ENCODE measurements around the gene TSSC4. TPM values are rescaled to one million over a fixed set of nuclear protein-coding genes. Genes with fewer than 3 reads are reported as not detected.

TSSC4 gene
- total and polyA plus RNA-seq, 9 of the 15 experiments (the other 6 are each of a cell fraction or from before 2014, with no cell fraction given): 0.41 to 54.2 (median 11.0) TPM

DNA sequence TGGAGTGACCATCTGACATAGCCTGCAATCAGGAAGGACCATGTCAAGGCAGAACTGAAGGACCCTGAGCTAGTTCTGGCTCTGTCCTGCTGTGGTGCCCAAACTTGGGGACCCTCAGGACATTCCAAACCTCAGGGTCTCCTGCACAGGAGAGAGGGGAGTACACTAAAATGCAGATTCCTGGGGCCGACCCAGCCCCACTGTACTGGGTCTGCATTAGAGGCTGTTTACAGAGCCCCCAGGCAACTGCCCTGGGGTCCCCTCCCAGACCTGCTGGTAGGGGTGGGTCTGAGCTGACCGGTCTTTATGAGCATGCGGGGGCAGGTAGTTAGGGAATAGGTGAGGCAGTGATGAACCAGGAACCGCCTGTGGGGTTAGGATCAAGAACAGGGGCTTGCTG, 37.0 kb downstream of the TSSC4 start:
- H2AFZ ChIP-seq (ENCODE audit: low read depth, low read length): no peak overlapping the region
- ChIA-PET POLR2A (interaction anchor here (1.0 kb wide), 1 partner anchor 245 kb away, joined by 4 read pairs; no protein-coding TSS in a partner anchor), CTCF (ENCODE audit: low intra/inter-chr PET ratio) (no interaction called here)
- intact Hi-C loops (cut with micrococcal nuclease): no loop called here
- H3K9me1 ChIP-seq (ENCODE audit: control insufficient read depth, insufficient read depth, low read length): peaks cover 2% of the 10 kb centered on the region
- no peaks in the 10 kb centered on the region for H3K9me3 ChIP-seq (replicated peaks; ENCODE audit: control insufficient read depth, insufficient read depth, low read depth, low read length)
- no peak overlapping the region for H3K27ac ChIP-seq (ENCODE audit: extremely low read depth, low read depth, low read length)
- no peak overlapping the region for H3K9ac ChIP-seq (ENCODE audit: insufficient read depth in 1 of 2, low read depth in 2 of 2, low read length in 2 of 2)
- ATAC-seq (no peak), FAIRE-seq (no peak), DNase-seq (ENCODE audit: extremely low read depth in 1 of 4, low spot score in 3 of 4) (no peak)
- no peaks in the 10 kb centered on the region for H3K79me2 ChIP-seq (ENCODE audit: control insufficient read depth, insufficient read depth, low read length)
- no peak overlapping the region for H3K4me2 ChIP-seq (ENCODE audit: insufficient read depth, low read length)
- no TSS peak for BruUV-seq (replicated peaks)
- in situ Hi-C loops (cut with MboI): no loop called here
- 0% methylated on average over 4 of the region's 4 CpGs for WGBS (ENCODE audit: insufficient coverage, low coverage, missing lambda C conversion rate)
- no peak overlapping the region for H3K4me3 ChIP-seq
- H3K36me3 ChIP-seq (ENCODE audit: control insufficient read depth, insufficient read depth, low read length): no peaks in the 10 kb centered on the region
- no peaks in the 10 kb centered on the region; a peak in 1 of 5 replicates for H3K4me1 ChIP-seq (replicated peaks in 1 of 2; ENCODE audit: control insufficient read depth in 2 of 2, insufficient read depth in 2 of 2, low read length in 2 of 2)
- peaks cover 4% of the 10 kb centered on the region; the same call in 1 of the 2 replicates for H4K20me1 ChIP-seq (replicated peaks; ENCODE audit: control insufficient read depth, insufficient read depth, low read length)
- peaks cover 2 to 46% of the 10 kb centered on the region in 2 experiments; a peak in 4 of 5 replicates for H3K27me3 ChIP-seq (ENCODE audit: control insufficient read depth in 2 of 2, insufficient read depth in 2 of 2, low read length in 2 of 2)
- TF ChIP-seq BRD9 (IDR thresholded peaks at IDR 0.05; ENCODE audit: low read depth, partially characterized antibody) (no peak), CBX8 (IDR thresholded peaks at IDR 0.05; ENCODE audit: borderline replicate concordance, extremely low read depth, low read depth, low read length, poor library complexity, severe bottlenecking) (no peak), ELF2 (CRISPR knock-in tag; IDR thresholded peaks at IDR 0.05) (no peak), ELF1 (tag; IDR thresholded peaks at IDR 0.05) (no peak), TCF3 (CRISPR knock-in tag; IDR thresholded peaks at IDR 0.05) (no peak), ILF3 (IDR thresholded peaks at IDR 0.05; ENCODE audit: borderline replicate concordance) (no peak), ZBTB7A (IDR thresholded peaks at IDR 0.05; ENCODE audit: borderline replicate concordance, control insufficient read depth, low read depth, low read length) (no peak), ZBTB8A (IDR thresholded peaks at IDR 0.05; ENCODE audit: partially characterized antibody) (no peak), TAL1 (IDR thresholded peaks at IDR 0.05) (no peak), NONO (IDR thresholded peaks at IDR 0.05; ENCODE audit: low read depth in 2 of 2, low read length in 1 of 2) (no peak), TAF7 (tag; IDR thresholded peaks at IDR 0.05) (no peak)
- TF ChIP-seq, protein P1, sequence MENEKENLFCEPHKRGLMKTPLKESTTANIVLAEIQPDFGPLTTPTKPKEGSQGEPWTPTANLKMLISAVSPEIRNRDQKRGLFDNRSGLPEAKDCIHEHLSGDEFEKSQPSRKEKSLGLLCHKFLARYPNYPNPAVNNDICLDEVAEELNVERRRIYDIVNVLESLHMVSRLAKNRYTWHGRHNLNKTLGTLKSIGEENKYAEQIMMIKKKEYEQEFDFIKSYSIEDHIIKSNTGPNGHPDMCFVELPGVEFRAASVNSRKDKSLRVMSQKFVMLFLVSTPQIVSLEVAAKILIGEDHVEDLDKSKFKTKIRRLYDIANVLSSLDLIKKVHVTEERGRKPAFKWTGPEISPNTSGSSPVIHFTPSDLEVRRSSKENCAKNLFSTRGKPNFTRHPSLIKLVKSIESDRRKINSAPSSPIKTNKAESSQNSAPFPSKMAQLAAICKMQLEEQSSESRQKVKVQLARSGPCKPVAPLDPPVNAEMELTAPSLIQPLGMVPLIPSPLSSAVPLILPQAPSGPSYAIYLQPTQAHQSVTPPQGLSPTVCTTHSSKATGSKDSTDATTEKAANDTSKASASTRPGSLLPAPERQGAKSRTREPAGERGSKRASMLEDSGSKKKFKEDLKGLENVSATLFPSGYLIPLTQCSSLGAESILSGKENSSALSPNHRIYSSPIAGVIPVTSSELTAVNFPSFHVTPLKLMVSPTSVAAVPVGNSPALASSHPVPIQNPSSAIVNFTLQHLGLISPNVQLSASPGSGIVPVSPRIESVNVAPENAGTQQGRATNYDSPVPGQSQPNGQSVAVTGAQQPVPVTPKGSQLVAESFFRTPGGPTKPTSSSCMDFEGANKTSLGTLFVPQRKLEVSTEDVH (IDR thresholded peaks at IDR 0.05; ENCODE audit: low read depth, partially characterized antibody): no peak
- TF ChIP-seq, protein P2, sequence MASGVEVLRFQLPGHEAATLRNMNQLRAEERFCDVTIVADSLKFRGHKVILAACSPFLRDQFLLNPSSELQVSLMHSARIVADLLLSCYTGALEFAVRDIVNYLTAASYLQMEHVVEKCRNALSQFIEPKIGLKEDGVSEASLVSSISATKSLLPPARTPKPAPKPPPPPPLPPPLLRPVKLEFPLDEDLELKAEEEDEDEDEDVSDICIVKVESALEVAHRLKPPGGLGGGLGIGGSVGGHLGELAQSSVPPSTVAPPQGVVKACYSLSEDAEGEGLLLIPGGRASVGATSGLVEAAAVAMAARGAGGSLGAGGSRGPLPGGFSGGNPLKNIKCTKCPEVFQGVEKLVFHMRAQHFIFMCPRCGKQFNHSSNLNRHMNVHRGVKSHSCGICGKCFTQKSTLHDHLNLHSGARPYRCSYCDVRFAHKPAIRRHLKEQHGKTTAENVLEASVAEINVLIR (CRISPR knock-in tag; IDR thresholded peaks at IDR 0.05): no peak
- TF ChIP-seq, protein P3, sequence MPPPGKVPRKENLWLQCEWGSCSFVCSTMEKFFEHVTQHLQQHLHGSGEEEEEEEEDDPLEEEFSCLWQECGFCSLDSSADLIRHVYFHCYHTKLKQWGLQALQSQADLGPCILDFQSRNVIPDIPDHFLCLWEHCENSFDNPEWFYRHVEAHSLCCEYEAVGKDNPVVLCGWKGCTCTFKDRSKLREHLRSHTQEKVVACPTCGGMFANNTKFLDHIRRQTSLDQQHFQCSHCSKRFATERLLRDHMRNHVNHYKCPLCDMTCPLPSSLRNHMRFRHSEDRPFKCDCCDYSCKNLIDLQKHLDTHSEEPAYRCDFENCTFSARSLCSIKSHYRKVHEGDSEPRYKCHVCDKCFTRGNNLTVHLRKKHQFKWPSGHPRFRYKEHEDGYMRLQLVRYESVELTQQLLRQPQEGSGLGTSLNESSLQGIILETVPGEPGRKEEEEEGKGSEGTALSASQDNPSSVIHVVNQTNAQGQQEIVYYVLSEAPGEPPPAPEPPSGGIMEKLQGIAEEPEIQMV (tag; conservative IDR thresholded peaks at IDR 0.05; ENCODE audit: low read depth): no peak

All from K562 (cell line).